Naive thymus-derived CD4-positive, alpha-beta T cell (primary cell): ENCODE measurements around the gene CAV1. TPM values are rescaled to one million over a fixed set of nuclear protein-coding genes. Genes with fewer than 3 reads are reported as not detected.

Experiments used
- ATAC-seq: fragments of 150-1000 bp; cut with Tn5 transposase; 2 replicates; pipeline ENCODE4 v1.10.0; 2021; ENCODE audit warnings: mild to moderate bottlenecking, moderate library complexity
- CTCF ChIA-PET: fragments of 350-600 bp; sonication (Branson Sonifier 250); formaldehyde crosslinking; loops from one replicate; lab custom pipeline; 2021; ENCODE audit warnings: antibody characterized with exemption; lab: Charles Lee
- POLR2A ChIA-PET: fragments of 350-600 bp; sonication (Branson Sonifier 250); formaldehyde crosslinking; loops from one replicate; lab custom pipeline; 2021; ENCODE audit warnings: antibody characterized with exemption, inconsistent platforms; lab: Charles Lee
- DNase-seq, 9 donors: peaks; one replicate each; pipeline versions ENCODE4 v3.0.0 to v3.0.0-alpha.2; 2020 to 2022; ENCODE audit warnings: mixed read lengths in 1 of 9
- H3K27ac ChIP-seq: one replicate; pipeline ENCODE4 v1.7.0; 2013; ENCODE audit warnings: mild to moderate bottlenecking, low read depth, low read length, moderate library complexity
- H3K27me3 ChIP-seq, 2 donors: one replicate each; pipeline ENCODE4 v1.7.0; 2013; ENCODE audit warnings: low read length in 2 of 2, mild to moderate bottlenecking in 2 of 2, moderate library complexity in 2 of 2; ENCODE audit not compliant: control insufficient read depth in 2 of 2, insufficient read depth in 2 of 2
- H3K36me3 ChIP-seq, 3 experiments: 1 replicate in 2 of 3; 2 replicates in 1 of 3; pipeline ENCODE4 v1.7.0; 2013; ENCODE audit warnings: low read length in 3 of 3, mild to moderate bottlenecking in 3 of 3, moderate library complexity in 1 of 3; ENCODE audit not compliant: insufficient read depth in 3 of 3, control insufficient read depth in 2 of 3
- H3K4me1 ChIP-seq, 2 donors: one replicate each; pipeline ENCODE4 v1.7.0; 2013; ENCODE audit warnings: low read length in 2 of 2, mild to moderate bottlenecking in 2 of 2, moderate library complexity in 1 of 2; ENCODE audit not compliant: control insufficient read depth in 2 of 2, insufficient read depth in 2 of 2
- H3K4me3 ChIP-seq: 2 replicates; pipeline ENCODE4 v1.7.0; 2013; ENCODE audit warnings: mild to moderate bottlenecking, low read length
- H3K9me3 ChIP-seq, 3 experiments: 1 replicate in 2 of 3; 2 replicates in 1 of 3; pipeline ENCODE4 v1.7.0; 2013; ENCODE audit warnings: low read length in 3 of 3; ENCODE audit not compliant: control insufficient read depth in 2 of 3
- H3K27ac Mint-ChIP-seq, 9 donors: one replicate each; pipeline ENCODE4 v1.8.0; 2020 to 2022; ENCODE audit warnings: mixed read lengths in 9 of 9, mild to moderate bottlenecking in 8 of 9, moderate library complexity in 5 of 9, inconsistent platforms in 2 of 9
- H3K27me3 Mint-ChIP-seq, 5 donors: one replicate each; pipeline ENCODE4 v1.8.0; 2021 to 2022; ENCODE audit warnings: mixed read lengths in 5 of 5, mild to moderate bottlenecking in 1 of 5
- H3K36me3 Mint-ChIP-seq, 5 donors: one replicate each; pipeline ENCODE4 v1.8.0; 2020 to 2022; ENCODE audit warnings: mixed read lengths in 5 of 5, mild to moderate bottlenecking in 3 of 5, inconsistent platforms in 1 of 5
- H3K4me1 Mint-ChIP-seq, 7 donors: one replicate each; pipeline ENCODE4 v1.8.0; 2020 to 2022; ENCODE audit warnings: mixed read lengths in 7 of 7, mild to moderate bottlenecking in 3 of 7, inconsistent platforms in 1 of 7
- H3K4me3 Mint-ChIP-seq, 10 donors: one replicate each; pipeline ENCODE4 v1.8.0; 2020 to 2022; ENCODE audit warnings: mild to moderate bottlenecking in 10 of 10, mixed read lengths in 10 of 10, moderate library complexity in 6 of 10, inconsistent platforms in 2 of 10
- H3K9me3 Mint-ChIP-seq, 11 donors: one replicate each; pipeline ENCODE4 v1.8.0; 2020 to 2022; ENCODE audit warnings: mixed read lengths in 11 of 11, mild to moderate bottlenecking in 4 of 11, inconsistent platforms in 1 of 11, moderate library complexity in 1 of 11
- intact Hi-C, 2 donors: fragments of 100-400 bp; cut with micrococcal nuclease; formaldehyde crosslinking; loops; one replicate each; pipeline ENCODE4 v1.15.1; 2023
- polyA plus RNA-seq, 2 donors: library from polyadenylated mRNA; unstranded; fragments of 300-500 nt; fragmentation: Illumina TruSeq; gene quantifications; one replicate each; pipeline ENCODE4 v1.2.3, GENCODE V29; 2021
- total RNA-seq, 6 experiments: library from RNA in 5 of 6; stranded (reverse) in 5 of 6; gene quantifications; 1 replicate in 5 of 6; 2 replicates in 1 of 6; pipeline ENCODE4 v1.2.3 and lab custom pipeline; 2021 to 2026

The CAV1 gene
- total and polyA plus RNA-seq, 7 experiments from 2014 or later, result 0.19 to 0.39 TPM; not detected in 5

DNA sequence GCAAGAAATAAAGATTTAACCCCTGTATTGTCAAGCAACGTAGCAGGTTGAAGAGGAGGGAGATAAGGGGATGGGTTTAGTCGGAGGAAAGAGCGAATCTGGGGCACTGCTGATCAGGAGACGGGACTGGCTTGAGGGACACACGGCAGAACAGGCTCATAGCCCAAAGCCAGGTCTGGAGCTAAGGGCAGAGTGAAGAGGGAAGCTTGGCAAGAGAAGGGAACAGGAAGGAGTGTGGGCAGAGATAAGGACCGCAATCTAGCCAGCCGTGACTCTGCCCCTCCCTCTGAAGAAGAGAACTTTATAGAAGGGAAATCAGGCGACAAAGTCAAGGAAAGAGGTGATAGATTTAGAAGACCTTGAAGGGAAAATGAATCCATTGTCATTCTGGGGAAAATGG is 67.6 kb downstream of the CAV1 start:
- ATAC-seq (peak; percentile 32), DNase-seq (no peak)
- no peaks in the 10 kb centered on the region for H3K4me1 ChIP-seq
- Mint-ChIP-seq H3K9me3 (no peaks in the 10 kb centered on the region), H3K36me3 (no peaks in the 10 kb centered on the region), H3K4me1 (peaks cover 15 to 27% (median 18%) of the 10 kb centered on the region in 7 donors), H3K27me3 (peaks cover 34 to 55% (median 42%) of the 10 kb centered on the region in 5 donors), H3K4me3 (peak overlapping the region in 5 of 10 donors; percentile 15 to 42 (median 30)), H3K27ac (no peak overlapping the region)
- ChIA-PET POLR2A (interaction anchor here (0.6 kb wide), 1 partner anchor 345 kb away, joined by 4 read pairs; no protein-coding TSS in a partner anchor), CTCF (interaction anchor here (0.8 to 3.2 kb wide), 8 partner anchors 10 to 421 kb away, joined by 3 to 28 read pairs (median 4); no protein-coding TSS in a partner anchor)
- H3K36me3 ChIP-seq, result no peaks in the 10 kb centered on the region
- intact Hi-C loops, result loop anchor here in 1 of 2 donors (5.0 kb wide), 1 partner anchor 535 kb away; no protein-coding TSS in a partner anchor
- H3K4me3 ChIP-seq, result no peak overlapping the region
- H3K27me3 ChIP-seq, result no peaks in the 10 kb centered on the region
- no peak overlapping the region for H3K27ac ChIP-seq
- H3K9me3 ChIP-seq, result no peaks in the 10 kb centered on the region

DNA sequence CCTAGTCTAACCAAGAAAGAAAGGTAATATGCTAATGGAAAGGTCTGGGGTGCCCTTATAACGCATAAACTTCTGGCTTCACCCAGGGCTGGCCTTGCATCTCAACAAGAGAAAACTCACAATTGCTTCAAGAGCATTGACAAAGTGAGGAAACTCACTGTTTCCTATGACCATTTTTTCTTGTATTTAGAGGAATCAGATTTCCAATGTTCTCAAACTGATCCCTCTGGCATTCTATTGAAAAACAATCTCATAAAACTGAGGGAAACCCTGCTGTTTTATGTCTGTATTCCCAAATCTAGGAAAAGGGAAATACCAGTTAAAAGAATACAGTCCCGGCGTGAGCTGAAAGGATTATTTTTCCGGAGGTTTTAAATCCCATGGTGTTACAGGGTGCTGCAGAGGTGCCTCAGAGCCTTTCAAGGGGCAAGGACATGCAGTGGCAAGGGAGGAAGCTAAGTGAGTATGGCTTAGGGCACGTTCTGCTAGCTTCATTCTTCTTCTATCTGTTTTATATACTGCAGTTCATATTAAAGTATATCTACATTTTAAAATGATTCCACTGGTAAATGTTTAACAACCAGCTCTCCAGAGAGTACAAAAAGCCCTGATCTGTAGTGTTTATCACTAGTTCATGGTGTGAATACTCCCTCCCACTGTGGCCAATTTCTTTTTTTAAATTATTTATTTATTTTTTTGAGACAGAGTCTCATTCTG is 68.7 kb downstream of the CAV1 start:
- no peaks in the 10 kb centered on the region for H3K36me3 ChIP-seq
- Mint-ChIP-seq H3K4me1 (peaks cover 11 to 20% (median 14%) of the 10 kb centered on the region in 7 donors), H3K27ac (no peak overlapping the region), H3K9me3 (no peaks in the 10 kb centered on the region), H3K36me3 (no peaks in the 10 kb centered on the region), H3K27me3 (peaks cover 41 to 63% (median 47%) of the 10 kb centered on the region in 5 donors), H3K4me3 (peak overlapping the region in 1 of 10 donors; percentile 16)
- no peak overlapping the region for H3K27ac ChIP-seq
- intact Hi-C loops, result loop anchor here in 1 of 2 donors (5.0 kb wide), 1 partner anchor 534 kb away; no protein-coding TSS in a partner anchor
- ChIA-PET CTCF (interaction anchor here (1.0 to 1.3 kb wide), 2 partner anchors 9 to 336 kb away, joined by 3 to 6 read pairs; no protein-coding TSS in a partner anchor), POLR2A (no interaction called here)
- no peaks in the 10 kb centered on the region for H3K9me3 ChIP-seq
- DNase-seq, result no peak
- H3K4me1 ChIP-seq, result no peaks in the 10 kb centered on the region
- H3K4me3 ChIP-seq, result no peak overlapping the region
- no peak for ATAC-seq
- no peaks in the 10 kb centered on the region for H3K27me3 ChIP-seq

DNA sequence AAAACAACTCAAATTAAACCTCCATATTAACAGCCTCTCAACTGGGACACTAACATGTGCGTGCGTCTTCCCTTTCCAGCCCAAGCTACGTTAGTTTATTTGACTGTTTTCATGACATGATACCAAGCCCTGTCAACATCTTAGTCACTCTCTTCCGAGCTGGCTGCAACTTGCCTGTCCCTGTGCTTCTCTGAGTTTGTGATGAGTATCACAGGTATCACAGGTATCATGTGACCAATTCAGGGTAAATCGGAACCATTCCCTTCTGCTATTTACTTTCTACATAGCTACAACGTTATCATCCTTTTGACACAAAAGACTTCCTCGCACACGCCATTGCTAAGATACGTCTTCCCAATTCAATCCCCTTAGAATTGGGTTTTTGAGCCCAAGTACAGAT is 70.2 kb downstream of the CAV1 start:
- Mint-ChIP-seq H3K4me1 (peaks cover 6 to 13% (median 10%) of the 10 kb centered on the region in 7 donors), H3K9me3 (no peaks in the 10 kb centered on the region), H3K27me3 (peaks cover 37 to 59% (median 45%) of the 10 kb centered on the region in 5 donors), H3K4me3 (no peak overlapping the region), H3K27ac (no peak overlapping the region), H3K36me3 (no peaks in the 10 kb centered on the region)
- no peak for ATAC-seq
- H3K9me3 ChIP-seq, result no peaks in the 10 kb centered on the region
- DNase-seq, result no peak
- no peaks in the 10 kb centered on the region for H3K4me1 ChIP-seq
- no peaks in the 10 kb centered on the region for H3K27me3 ChIP-seq
- H3K36me3 ChIP-seq, result no peaks in the 10 kb centered on the region
- intact Hi-C loops, result no loop called here
- no peak overlapping the region for H3K27ac ChIP-seq
- ChIA-PET CTCF (interaction anchor here (1.3 kb wide), 1 partner anchor 338 kb away, joined by 6 read pairs; no protein-coding TSS in a partner anchor), POLR2A (no interaction called here)
- H3K4me3 ChIP-seq, result no peak overlapping the region

DNA sequence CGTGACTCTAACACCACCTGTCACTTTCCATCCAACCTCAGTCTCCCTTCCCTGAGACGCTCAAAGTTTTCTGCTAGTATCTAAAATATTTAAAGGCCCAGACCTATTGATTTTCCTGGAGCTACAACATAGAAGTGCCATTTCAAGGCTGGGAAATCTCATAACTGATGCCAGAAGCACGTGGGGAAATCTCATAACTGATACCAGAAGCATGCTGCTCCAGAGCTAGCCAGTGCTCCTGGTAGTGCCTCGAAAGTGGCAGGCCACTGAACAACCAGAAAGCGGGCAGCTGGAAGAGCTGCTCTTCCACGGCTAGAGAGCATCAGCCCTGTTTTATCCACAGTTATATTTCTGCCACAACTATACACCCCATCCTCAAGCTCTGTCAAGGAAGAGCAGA is 72.5 kb downstream of the CAV1 start:
- Mint-ChIP-seq H3K9me3 (no peaks in the 10 kb centered on the region), H3K36me3 (no peaks in the 10 kb centered on the region), H3K4me1 (peaks cover 1 to 6% (median 3%) of the 10 kb centered on the region in 7 donors), H3K4me3 (no peak overlapping the region), H3K27me3 (peaks cover 26 to 47% (median 34%) of the 10 kb centered on the region in 5 donors), H3K27ac (no peak overlapping the region)
- intact Hi-C loops, result no loop called here
- H3K4me3 ChIP-seq, result no peak overlapping the region
- H3K9me3 ChIP-seq, result no peaks in the 10 kb centered on the region
- ATAC-seq (no peak), DNase-seq (no peak)
- CTCF ChIA-PET, result no interaction called here
- H3K27ac ChIP-seq, result no peak overlapping the region
- no peaks in the 10 kb centered on the region for H3K27me3 ChIP-seq
- POLR2A ChIA-PET, result no interaction called here
- no peaks in the 10 kb centered on the region for H3K4me1 ChIP-seq
- no peaks in the 10 kb centered on the region for H3K36me3 ChIP-seq

DNA sequence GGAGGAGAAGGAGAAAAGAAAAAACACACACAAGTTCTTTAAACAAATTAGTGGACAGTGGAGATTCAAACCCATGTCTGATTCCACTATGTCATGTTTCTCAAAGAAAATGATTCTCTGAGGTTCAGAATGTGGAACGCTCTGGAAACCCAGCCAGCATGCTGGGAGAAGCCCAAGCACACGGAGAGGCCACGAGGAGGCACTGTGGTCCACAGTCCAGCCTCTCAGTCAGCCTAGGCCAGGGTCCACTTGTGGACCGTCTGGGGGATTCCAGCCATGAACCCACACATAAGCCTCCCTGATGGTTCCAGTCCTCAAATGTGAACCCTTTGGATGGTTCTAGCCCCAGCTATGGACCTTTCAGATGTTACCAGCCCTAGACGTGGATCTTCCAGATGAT is 73.4 kb downstream of the CAV1 start:
- Histone ChIP-seq H3K4me3 (no peak overlapping the region), H3K4me1 (no peaks in the 10 kb centered on the region), H3K27ac (no peak overlapping the region), H3K36me3 (no peaks in the 10 kb centered on the region), H3K9me3 (no peaks in the 10 kb centered on the region), H3K27me3 (no peaks in the 10 kb centered on the region)
- H3K27me3 Mint-ChIP-seq, result peaks cover 17 to 41% (median 27%) of the 10 kb centered on the region in 5 donors
- no peak overlapping the region for H3K4me3 Mint-ChIP-seq
- ATAC-seq (no peak), DNase-seq (no peak)
- H3K27ac Mint-ChIP-seq, result no peak overlapping the region
- H3K9me3 Mint-ChIP-seq, result no peaks in the 10 kb centered on the region
- peaks cover 0 to 3% (median 0%) of the 10 kb centered on the region in 7 donors for H3K4me1 Mint-ChIP-seq
- ChIA-PET POLR2A (no interaction called here), CTCF (no interaction called here)
- intact Hi-C loops, result no loop called here
- no peaks in the 10 kb centered on the region for H3K36me3 Mint-ChIP-seq

DNA sequence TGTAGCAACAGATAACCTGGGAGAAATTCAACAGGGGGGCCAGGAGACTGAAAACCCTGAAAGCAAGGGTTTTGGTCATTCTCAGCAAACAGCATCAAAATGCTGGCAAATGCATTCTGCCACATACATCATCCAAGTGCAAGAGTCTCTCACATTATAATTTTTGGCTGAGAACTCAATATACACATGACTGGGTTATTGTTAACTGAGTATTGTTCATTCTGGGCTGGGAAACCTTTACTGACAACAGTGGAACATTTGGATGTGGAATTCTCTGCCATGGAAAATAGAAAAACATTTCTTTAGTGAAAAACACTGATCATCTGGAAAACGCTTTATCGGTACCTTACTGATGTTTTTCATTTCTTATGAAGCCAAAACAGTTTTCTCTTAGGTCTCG is 74.0 kb downstream of the CAV1 start:
- Mint-ChIP-seq H3K36me3 (no peaks in the 10 kb centered on the region), H3K27me3 (peaks cover 16 to 37% (median 22%) of the 10 kb centered on the region in 5 donors), H3K4me1 (peaks cover 0 to 3% (median 0%) of the 10 kb centered on the region in 7 donors), H3K27ac (no peak overlapping the region), H3K4me3 (no peak overlapping the region), H3K9me3 (no peaks in the 10 kb centered on the region)
- intact Hi-C loops, result no loop called here
- Histone ChIP-seq H3K4me3 (no peak overlapping the region), H3K27me3 (no peaks in the 10 kb centered on the region), H3K4me1 (no peaks in the 10 kb centered on the region), H3K36me3 (no peaks in the 10 kb centered on the region), H3K9me3 (no peaks in the 10 kb centered on the region), H3K27ac (no peak overlapping the region)
- ChIA-PET CTCF (no interaction called here), POLR2A (no interaction called here)
- DNase-seq (no peak), ATAC-seq (no peak)
